H1 (cell line): ENCODE data around the gene TRMT13. TPM values are rescaled to one million over a fixed set of nuclear protein-coding genes. Genes with fewer than 3 reads are reported as not detected.

Experiments
- CTCF ChIA-PET: fragments of 300-600 bp; sonication (Branson Sonifier 250); formaldehyde crosslinking; loops from one replicate; lab custom pipeline; 2021; ENCODE audit not compliant: partially characterized antibody; lab: Charles Lee
- POLR2A ChIA-PET: fragments of 300-600 bp; sonication (Branson Sonifier 250); formaldehyde crosslinking; loops from one replicate; lab custom pipeline; 2021; ENCODE audit warnings: inconsistent platforms; ENCODE audit not compliant: partially characterized antibody; lab: Charles Lee
- DNase-seq, 2 experiments: peaks; one replicate each; pipeline versions ENCODE4 v3.0.0 to v3.0.0-alpha.2; 2010 to 2022; ENCODE audit warnings: low spot score in 2 of 2, low read depth in 1 of 2, mixed read lengths in 1 of 2
- FAIRE-seq: peaks from 2 replicates; lab custom pipeline; 2011; peaks lifted over from hg19 to GRCh38; lab: Jason Lieb, UNC
- H2AFZ ChIP-seq: 2 replicates; pipeline ENCODE4 v1.8.1; 2012; ENCODE audit warnings: low read length, inconsistent platforms
- H2AK5ac ChIP-seq: 2 replicates; pipeline ENCODE4 v1.6.1; 2013; ENCODE audit warnings: low read depth, low read length
- H2BK120ac ChIP-seq: replicated peaks from 2 replicates; pipeline ENCODE3; 2013; ENCODE audit warnings: low read depth, low read length, inconsistent platforms
- H2BK12ac ChIP-seq: 2 replicates; pipeline ENCODE4 v1.6.1; 2013; ENCODE audit warnings: low read depth, low read length
- H2BK15ac ChIP-seq: 2 replicates; pipeline ENCODE4 v1.6.1; 2013; ENCODE audit warnings: low read length
- H2BK20ac ChIP-seq: 2 replicates; pipeline ENCODE4 v1.6.1; 2013; ENCODE audit warnings: low read length
- H2BK5ac ChIP-seq: 2 replicates; pipeline ENCODE4 v1.6.1; 2013; ENCODE audit warnings: low read depth, low read length
- H3K14ac ChIP-seq: 2 replicates; pipeline ENCODE4 v1.6.1; 2013; ENCODE audit warnings: inconsistent platforms; ENCODE audit not compliant: insufficient read length
- H3K18ac ChIP-seq: 2 replicates; pipeline ENCODE4 v1.6.1; 2013; ENCODE audit warnings: low read length; ENCODE audit errors: extremely low read depth
- H3K23ac ChIP-seq: 2 replicates; pipeline ENCODE4 v1.6.1; 2013; ENCODE audit warnings: inconsistent platforms; ENCODE audit not compliant: insufficient read length
- H3K23me2 ChIP-seq: 2 replicates; pipeline ENCODE4 v1.6.1; 2013; ENCODE audit warnings: low read depth, low read length
- H3K27ac ChIP-seq: 2 replicates; pipeline ENCODE4 v1.6.1; 2011; ENCODE audit warnings: low read depth, low read length, inconsistent platforms
- H3K27me3 ChIP-seq, 4 experiments: replicated peaks in 1 of 4; 1 replicate in 1 of 4; 2 replicates in 3 of 4; pipeline versions ENCODE4 v1.6.1 to v1.8.1; 2011 to 2013; ENCODE audit warnings: low read length in 3 of 4, mild to moderate bottlenecking in 3 of 4, inconsistent platforms in 2 of 4, mixed read lengths in 2 of 4, moderate library complexity in 1 of 4; ENCODE audit not compliant: control insufficient read depth in 3 of 4, insufficient read depth in 3 of 4; ENCODE audit errors: extremely low read depth in 1 of 4
- H3K36me3 ChIP-seq, 4 experiments: 2 replicates each; pipeline versions ENCODE4 v1.6.1 to v1.8.1; 2011 to 2013; ENCODE audit warnings: mild to moderate bottlenecking in 4 of 4, low read length in 3 of 4, moderate library complexity in 2 of 4, control low read depth in 1 of 4, inconsistent platforms in 1 of 4; ENCODE audit not compliant: insufficient read depth in 4 of 4, control insufficient read depth in 2 of 4
- H3K4ac ChIP-seq: replicated peaks from 2 replicates; pipeline ENCODE3; 2013; ENCODE audit warnings: low read length, low read depth, mixed read lengths, inconsistent platforms; ENCODE audit not compliant: insufficient read length
- H3K4me1 ChIP-seq, 4 experiments: replicated peaks in 1 of 4; 1 replicate in 1 of 4; 2 replicates in 3 of 4; pipeline versions ENCODE4 v1.6.1 to v1.8.1; 2011 to 2013; ENCODE audit warnings: low read length in 3 of 4, inconsistent platforms in 2 of 4, mixed read lengths in 1 of 4; ENCODE audit not compliant: insufficient read depth in 4 of 4, control insufficient read depth in 3 of 4
- H3K4me2 ChIP-seq, 2 experiments: 2 replicates each; pipeline versions ENCODE4 v1.6.1 to v1.8.1; 2011 to 2013; ENCODE audit warnings: low read depth in 2 of 2, low read length in 2 of 2, control low read depth in 1 of 2, inconsistent platforms in 1 of 2, mild to moderate bottlenecking in 1 of 2; ENCODE audit not compliant: insufficient read depth in 1 of 2
- H3K4me3 ChIP-seq, 4 experiments: fragments of 200-600, 300-600 bp in 1 of 4; sonication (generic), shearing (Covaris generic), sonication (Bioruptor Twin) in 1 of 4; 2 replicates each; pipeline versions ENCODE4 v1.5.1 to v1.8.1; 2011 to 2016; ENCODE audit warnings: low read length in 4 of 4, low read depth in 3 of 4, control low read depth in 2 of 4, inconsistent platforms in 2 of 4, mild to moderate bottlenecking in 2 of 4, mixed read lengths in 1 of 4, moderate library complexity in 1 of 4; ENCODE audit not compliant: insufficient read depth in 2 of 4; ENCODE audit errors: extremely low read depth in 1 of 4
- H3K56ac ChIP-seq: replicated peaks from 2 replicates; pipeline ENCODE3; 2013; ENCODE audit warnings: low read depth, mild to moderate bottlenecking, mixed read lengths, low read length, inconsistent platforms; ENCODE audit not compliant: insufficient read length
- H3K79me1 ChIP-seq: 2 replicates; pipeline ENCODE4 v1.6.1; 2013; ENCODE audit warnings: low read depth, low read length, control low read depth
- H3K79me2 ChIP-seq, 2 experiments: 2 replicates each; pipeline versions ENCODE4 v1.6.1 to v1.8.1; 2012 to 2013; ENCODE audit warnings: low read length in 2 of 2, mild to moderate bottlenecking in 2 of 2, inconsistent platforms in 1 of 2; ENCODE audit not compliant: insufficient read depth in 2 of 2, control insufficient read depth in 1 of 2
- H3K9ac ChIP-seq, 4 experiments: replicated peaks in 1 of 4; 1 replicate in 1 of 4; 2 replicates in 3 of 4; pipeline versions ENCODE4 v1.6.1 to v1.8.1; 2011 to 2013; ENCODE audit warnings: low read depth in 3 of 4, low read length in 3 of 4, control low read depth in 2 of 4, mild to moderate bottlenecking in 2 of 4, moderate library complexity in 2 of 4, inconsistent platforms in 1 of 4; ENCODE audit errors: extremely low read depth in 1 of 4
- H3K9me3 ChIP-seq, 2 experiments: 2 replicates each; pipeline versions ENCODE4 v1.6.1 to v1.8.1; 2012 to 2013; ENCODE audit warnings: mild to moderate bottlenecking in 2 of 2, moderate library complexity in 2 of 2, control low read depth in 1 of 2, inconsistent platforms in 1 of 2, low read depth in 1 of 2, low read length in 1 of 2, mixed read lengths in 1 of 2; ENCODE audit not compliant: insufficient read depth in 2 of 2
- H4K20me1 ChIP-seq, 2 experiments: replicated peaks in 1 of 2; 2 replicates each; pipeline versions ENCODE3 to v1.8.1; 2011 to 2013; ENCODE audit warnings: inconsistent platforms in 2 of 2, low read length in 2 of 2, mild to moderate bottlenecking in 1 of 2; ENCODE audit not compliant: insufficient read depth in 2 of 2, control insufficient read depth in 1 of 2
- H4K5ac ChIP-seq: 2 replicates; pipeline ENCODE4 v1.6.1; 2013; ENCODE audit warnings: low read length, low read depth, mixed read lengths, inconsistent platforms; ENCODE audit not compliant: insufficient read length
- H4K8ac ChIP-seq: 2 replicates; pipeline ENCODE4 v1.8.0; 2013; ENCODE audit warnings: mild to moderate bottlenecking, moderate library complexity, low read length, inconsistent platforms; ENCODE audit not compliant: insufficient read depth; ENCODE audit errors: extremely low read depth
- H4K91ac ChIP-seq: replicated peaks from 2 replicates; pipeline ENCODE3; 2013; ENCODE audit warnings: low read length, mixed read lengths, inconsistent platforms; ENCODE audit not compliant: insufficient read length
- CTBP2 ChIP-seq: IDR thresholded peaks from 2 replicates; pipeline ENCODE4 v1.7.0; 2011; ENCODE audit warnings: borderline replicate concordance, mild to moderate bottlenecking, moderate library complexity, mixed read lengths, low read length; ENCODE audit not compliant: insufficient read depth, insufficient read length
- KDM4A ChIP-seq: IDR thresholded peaks from one replicate; pipeline ENCODE4 v1.7.1; 2012; ENCODE audit warnings: low read depth, mild to moderate bottlenecking, moderate library complexity, low read length, inconsistent platforms; ENCODE audit not compliant: severe bottlenecking
- NANOG ChIP-seq: IDR thresholded peaks from 2 replicates; pipeline ENCODE4 v1.6.1; 2011; ENCODE audit warnings: low read length, low read depth, mild to moderate bottlenecking, inconsistent platforms; ENCODE audit not compliant: insufficient read depth, poor library complexity, severe bottlenecking
- SP1 ChIP-seq: IDR thresholded peaks from 2 replicates; pipeline ENCODE4 v1.6.1; 2011; ENCODE audit warnings: low read depth, low read length
- SUZ12 ChIP-seq: fragments of 200-600 bp; sonication (generic); IDR thresholded peaks from 2 replicates; pipeline ENCODE4 v1.6.1; 2012; ENCODE audit warnings: mild to moderate bottlenecking, inconsistent platforms, low read length, moderate library complexity, mixed read lengths
- WGBS, 2 experiments: shearing (Covaris generic) in 1 of 2; methylation state at CpG; one replicate each; pipeline versions ENCODE4 v1.1.6 to v1.1.7; 2013 to 2015; ENCODE audit warnings: low lambda C conversion rate in 2 of 2, mixed read lengths in 2 of 2, inconsistent platforms in 1 of 2, low coverage in 1 of 2, missing lambda C conversion rate in 1 of 2; ENCODE audit not compliant: insufficient replicate concordance in 2 of 2, insufficient coverage in 1 of 2, insufficient read length in 1 of 2; ENCODE audit errors: extremely low coverage in 1 of 2, missing lambda C conversion rate in 1 of 2; 5-methylcytosine and 5-hydroxymethylcytosine counted together
- polyA plus RNA-seq, 7 experiments: library from polyadenylated mRNA; depleted of rRNA in 3 of 7; stranded (reverse) in 5 of 7; unstranded in 2 of 7; fragments of >200 nt in 5 of 7; fragments of 200-250 nt in 2 of 7; gene quantifications; 1 replicate in 5 of 7; 2 replicates in 1 of 7; 4 replicates in 1 of 7; pipeline versions ENCODE4 v1.2.1 to v1.2.3, GENCODE V29; 2011 to 2013; ENCODE audit warnings: missing spikeins in 2 of 7, mixed read lengths in 2 of 7
- total RNA-seq: library from RNA; stranded (reverse); fragmentation: NEBNext Ultra II Directional; extraction: Animal tissue kit (Norgen Biotek cat#: 25700); gene quantifications from 2 replicates; pipeline ENCODE4 v1.2.1, GENCODE V29; 2021

The TRMT13 gene
- total and polyA plus RNA-seq, 2 of the 8 experiments (the other 6 are each of a cell fraction or from before 2014, with no cell fraction given), result 3.6 to 14.8 TPM

DNA sequence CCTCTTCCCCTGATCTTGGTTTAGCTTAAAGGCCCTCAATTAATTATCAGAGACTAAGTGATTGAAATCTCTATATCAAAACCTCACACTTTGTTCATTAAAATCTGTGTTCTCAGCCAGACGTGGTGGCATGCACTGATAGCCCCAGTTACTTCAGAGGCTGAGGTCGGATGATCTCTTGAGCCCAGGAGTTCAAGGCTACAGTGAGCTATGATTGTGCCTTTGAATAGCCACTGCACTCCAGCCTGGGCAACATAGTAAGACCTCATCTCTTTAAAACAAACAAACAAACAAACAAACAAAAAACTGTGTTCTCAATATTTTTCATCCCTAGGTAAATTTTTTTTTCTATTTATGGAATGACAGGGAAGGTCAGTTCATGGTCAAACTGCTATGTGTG lies 18.7 kb downstream of the TRMT13 start:
- FAIRE-seq (no peak), DNase-seq (no peak)
- Histone ChIP-seq H2AFZ (no peak overlapping the region), H2AK5ac (no peak overlapping the region), H4K8ac (no peak overlapping the region), H2BK5ac (no peak overlapping the region), H4K91ac (no peak overlapping the region), H3K4ac (no peak overlapping the region), H4K5ac (no peak overlapping the region), H2BK15ac (no peak overlapping the region), H2BK20ac (no peak overlapping the region), H3K4me3 (no peak overlapping the region), H3K18ac (no peak overlapping the region), H3K4me2 (no peak overlapping the region), H2BK120ac (no peak overlapping the region), H3K23me2 (no peaks in the 10 kb centered on the region), H3K14ac (no peak overlapping the region), H3K9ac (no peak overlapping the region), H3K23ac (no peak overlapping the region), H3K9me3 (no peaks in the 10 kb centered on the region), H2BK12ac (no peak overlapping the region), H4K20me1 (no peaks in the 10 kb centered on the region), H3K4me1 (peaks cover 0 to 6% (median 2%) of the 10 kb centered on the region in 4 experiments; a peak in 3 of 7 replicates), H3K36me3 (peaks cover 0 to 20% (median 0%) of the 10 kb centered on the region in 4 experiments; a peak in 2 of 8 replicates), H3K79me2 (no peaks in the 10 kb centered on the region), H3K79me1 (no peaks in the 10 kb centered on the region), H3K27ac (no peak overlapping the region), H3K27me3 (no peaks in the 10 kb centered on the region), H3K56ac (no peak overlapping the region)
- ChIA-PET POLR2A (interaction anchor here (2.0 kb wide), 1 partner anchor 19 kb away, joined by 7 read pairs; the partner anchor contains the start of genes SASS6 and TRMT13), CTCF (no interaction called here)
- TF ChIP-seq SUZ12, result no peak
- no peak for TF ChIP-seq KDM4A
- no peak for TF ChIP-seq SP1
- TF ChIP-seq CTBP2, result no peak
- TF ChIP-seq NANOG, result no peak
- WGBS, 2 experiments, result 80% methylated on average over 2 of the region's 2 CpGs; no CpG with 5 or more reads in 1 of the 2 experiments
